GM10847 (cell line): Measurements from ENCODE around the gene NADSYN1.

Experiments
- POLR2A ChIP-seq: IDR thresholded peaks from 2 replicates; pipeline ENCODE4 v1.6.1; 2011; ENCODE audit not compliant: insufficient read length; ENCODE audit errors: extremely low read depth

Gene NADSYN1

GRCh38 chr11:71453037-71453917 is at the start of gene NADSYN1:
NADSYN1 (plus strand) TSS chr11:71453203; CDS start chr11:71453297, 94 bp downstream.
- peak; percentile 63 for TF ChIP-seq POLR2A

DNA sequence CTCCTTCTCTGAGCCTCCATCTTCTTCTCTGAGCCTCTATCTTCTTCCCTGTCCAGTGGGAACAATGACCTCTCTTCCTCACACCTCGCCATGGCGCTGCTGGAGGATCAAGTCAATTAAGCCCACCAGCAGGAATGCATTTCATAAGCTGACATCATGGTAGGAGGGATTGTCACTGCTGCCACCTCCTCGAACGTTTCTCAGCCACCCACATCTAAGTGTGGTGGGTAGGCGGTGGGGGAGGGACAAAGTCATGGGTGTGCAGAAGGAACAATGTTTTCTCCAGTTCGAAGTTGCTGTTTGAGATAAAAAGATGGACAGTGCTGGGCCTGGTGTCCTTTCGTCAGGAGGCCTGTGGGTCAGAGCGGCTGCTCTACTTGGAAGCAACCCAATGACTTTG is 48.8 kb upstream of the NADSYN1 start:
- no peak for TF ChIP-seq POLR2A

DNA sequence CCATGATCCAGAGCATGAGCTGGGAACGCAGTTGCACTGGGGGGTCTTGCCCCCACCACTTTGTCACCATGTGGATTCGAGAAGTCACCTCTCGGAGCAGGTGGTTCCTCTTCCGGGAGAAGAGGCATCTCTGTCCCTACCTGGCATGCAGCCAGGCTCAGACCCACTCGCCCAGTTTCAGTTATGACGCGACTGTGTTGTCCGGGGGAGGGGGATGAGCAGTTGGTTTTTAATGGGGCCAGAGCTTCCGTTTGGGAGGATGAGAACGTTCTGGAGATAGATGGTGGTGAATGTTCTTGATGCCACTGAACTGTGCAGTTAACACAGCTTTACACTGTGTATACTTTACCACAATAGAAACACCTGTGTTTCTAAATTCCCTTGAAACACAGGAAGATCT is 46.3 kb upstream of the NADSYN1 start:
- TF ChIP-seq POLR2A = no peak

DNA sequence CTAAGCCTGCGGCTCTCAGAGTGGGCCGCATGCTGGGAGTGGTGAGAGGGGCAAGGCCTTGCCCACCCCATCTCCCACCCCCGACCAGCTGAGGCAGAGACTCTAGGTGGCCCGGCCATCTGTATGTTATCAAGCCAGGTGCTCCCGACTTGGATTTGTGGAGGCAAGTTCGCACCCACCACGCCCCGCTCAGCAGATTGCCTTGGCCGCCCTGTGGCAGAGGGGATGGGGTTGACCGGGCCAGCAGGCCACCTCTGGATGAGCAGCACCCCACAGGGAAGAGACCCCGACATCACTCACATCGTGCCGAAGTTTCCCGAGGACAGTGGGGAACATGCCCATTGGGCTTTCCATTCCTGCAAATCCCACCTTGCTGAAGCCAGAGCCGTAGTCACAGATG is 45.6 kb upstream of the NADSYN1 start:
- TF ChIP-seq POLR2A = no peak

GRCh38 chr11:71408826-71409225 is 44.2 kb upstream of the NADSYN1 start:
- no peak for TF ChIP-seq POLR2A

DNA sequence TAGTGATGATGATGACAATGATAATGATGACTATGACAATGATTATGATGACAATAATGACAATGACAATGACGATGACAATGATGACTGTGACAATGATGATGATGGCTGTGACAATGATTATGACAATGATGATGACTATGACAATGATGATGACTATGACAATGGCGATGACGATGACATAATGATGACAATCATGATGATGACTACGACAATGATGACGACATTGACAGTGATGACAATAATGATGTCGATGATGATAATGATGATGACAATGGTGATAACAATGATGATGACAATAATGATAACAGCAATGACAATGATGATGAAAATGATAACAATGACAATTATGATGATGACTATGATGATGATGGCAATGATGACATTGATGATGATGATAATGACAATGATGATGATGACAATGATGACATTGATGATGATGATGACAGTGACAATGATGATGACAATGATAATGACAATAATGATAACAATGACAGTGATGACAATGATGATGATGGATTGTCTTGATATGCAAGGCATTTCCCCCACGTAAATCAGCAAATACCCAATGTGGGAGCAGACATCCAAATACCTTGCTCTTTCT is 42.5 kb upstream of the NADSYN1 start:
- no peak for TF ChIP-seq POLR2A

- no peak for TF ChIP-seq POLR2A
Measured at GRCh38 chr11:71414645-71415044, 38.4 kb upstream of the NADSYN1 start.

DNA sequence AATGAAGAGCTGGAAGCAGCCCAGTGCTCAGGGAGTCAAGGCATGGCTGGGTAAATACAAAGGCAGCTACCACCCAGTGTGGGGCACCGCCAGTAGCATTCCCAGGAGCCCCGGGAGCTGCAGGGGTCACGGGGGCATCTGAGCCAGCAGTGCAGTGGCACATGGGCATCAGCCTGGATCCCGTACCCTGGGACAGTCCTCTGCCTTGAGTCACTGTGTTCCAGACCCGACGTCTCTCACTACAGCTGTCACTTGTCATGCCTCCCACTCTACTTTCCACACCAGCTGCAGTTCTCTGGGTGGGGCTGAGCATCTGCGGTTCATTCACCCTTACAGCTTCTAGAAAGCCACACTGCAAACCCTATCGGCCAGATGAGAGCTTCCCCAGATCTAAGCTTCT is 34.4 kb upstream of the NADSYN1 start:
- TF ChIP-seq POLR2A = no peak

DNA sequence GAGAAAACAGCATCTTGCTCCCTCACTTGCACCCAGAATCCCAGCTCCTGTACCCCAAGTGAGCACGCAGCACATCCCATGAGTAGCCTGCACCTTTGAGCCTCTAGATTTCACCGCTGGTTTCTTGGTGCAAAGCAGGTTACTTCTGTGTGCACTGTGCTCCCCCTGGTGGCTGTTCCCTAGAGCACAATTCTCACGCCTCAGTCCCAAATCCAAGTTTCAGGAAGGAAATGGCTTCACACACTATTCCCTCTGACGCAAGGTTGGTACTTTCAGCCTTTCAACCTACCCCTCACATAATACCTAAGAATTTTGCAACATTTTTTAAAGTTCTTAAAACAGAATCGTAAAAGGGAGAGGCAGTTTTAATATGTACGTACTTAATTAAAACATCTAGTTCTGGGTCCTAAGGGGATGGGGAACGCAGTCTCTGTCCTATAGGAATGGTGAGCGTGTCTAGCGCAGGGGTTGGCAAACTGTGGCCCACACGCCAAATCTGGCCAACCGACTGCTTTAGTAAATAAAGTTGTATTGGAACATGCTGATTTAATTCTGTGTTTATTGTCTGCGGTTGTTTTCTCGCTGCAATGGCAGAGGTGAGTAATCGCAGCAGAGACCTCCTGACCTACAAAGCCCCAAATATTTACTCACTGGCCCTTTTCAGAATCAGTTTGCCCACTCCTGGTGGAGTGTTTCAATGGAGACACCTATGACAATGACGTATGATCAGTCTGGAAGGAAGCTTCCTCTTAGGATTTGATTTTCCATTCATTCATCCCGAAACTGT is 32.4 kb upstream of the NADSYN1 start:
- no peak for TF ChIP-seq POLR2A

GRCh38 chr11:71421392-71421950 is 31.5 kb upstream of the NADSYN1 start:
- no peak for TF ChIP-seq POLR2A

GRCh38 chr11:71423181-71423790 is 29.7 kb upstream of the NADSYN1 start:
- no peak for TF ChIP-seq POLR2A

GRCh38 chr11:71425409-71425808 is 27.6 kb upstream of the NADSYN1 start:
- TF ChIP-seq POLR2A = no peak

GRCh38 chr11:71425860-71426259 is 27.1 kb upstream of the NADSYN1 start:
- TF ChIP-seq POLR2A = no peak

DNA sequence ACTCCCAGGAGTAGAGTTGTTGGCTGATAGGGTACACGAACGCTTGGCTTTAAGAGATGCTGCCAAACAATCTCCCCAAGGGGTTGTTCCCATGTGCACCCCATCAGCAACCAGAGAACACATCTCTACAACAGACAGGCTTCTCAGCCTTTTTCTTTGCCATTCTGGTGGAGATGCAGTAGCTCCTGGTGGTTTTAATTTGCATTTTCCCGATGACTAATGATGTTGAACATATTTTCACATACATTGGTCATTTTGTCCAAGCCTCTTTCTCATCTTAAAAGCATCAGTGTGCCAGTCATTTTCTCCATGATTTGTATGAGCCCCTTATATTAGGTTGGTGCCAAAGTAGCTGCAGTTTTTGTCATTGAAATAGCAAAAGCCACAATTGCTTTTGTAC is 26.6 kb upstream of the NADSYN1 start:
- TF ChIP-seq POLR2A = no peak

DNA sequence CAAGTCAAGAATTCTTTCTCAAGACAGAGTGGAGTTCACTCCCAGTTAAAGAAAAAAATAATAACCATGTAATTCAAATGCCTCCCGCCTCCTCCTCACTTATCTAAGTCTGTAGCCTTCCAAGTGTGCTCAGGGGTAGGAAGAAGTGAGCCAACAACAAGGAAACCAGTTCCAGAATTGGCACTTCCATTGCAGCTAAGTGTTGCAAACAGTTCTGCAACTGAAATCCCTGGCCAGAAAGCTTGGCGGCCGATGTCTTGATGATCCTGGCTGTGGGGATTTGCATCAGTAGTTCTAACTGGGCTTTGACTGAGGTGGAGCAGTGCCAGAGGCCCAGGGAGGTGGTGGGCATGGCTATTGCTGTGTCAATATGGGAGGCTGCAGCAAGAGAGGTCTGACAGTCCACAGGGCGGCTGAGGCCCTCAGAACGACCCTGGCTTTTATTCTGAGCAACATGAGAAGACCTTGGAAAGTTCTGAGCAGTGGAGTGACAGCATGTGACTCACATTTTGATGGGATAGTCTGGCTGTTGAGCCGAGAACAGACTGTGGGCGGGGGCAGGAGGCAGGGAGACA is 24.1 kb upstream of the NADSYN1 start:
- TF ChIP-seq POLR2A = no peak

GRCh38 chr11:71429701-71430100 is 23.3 kb upstream of the NADSYN1 start:
- no peak for TF ChIP-seq POLR2A
